ENCODE measurements around the gene KCND2.

Gene KCND2

DNA sequence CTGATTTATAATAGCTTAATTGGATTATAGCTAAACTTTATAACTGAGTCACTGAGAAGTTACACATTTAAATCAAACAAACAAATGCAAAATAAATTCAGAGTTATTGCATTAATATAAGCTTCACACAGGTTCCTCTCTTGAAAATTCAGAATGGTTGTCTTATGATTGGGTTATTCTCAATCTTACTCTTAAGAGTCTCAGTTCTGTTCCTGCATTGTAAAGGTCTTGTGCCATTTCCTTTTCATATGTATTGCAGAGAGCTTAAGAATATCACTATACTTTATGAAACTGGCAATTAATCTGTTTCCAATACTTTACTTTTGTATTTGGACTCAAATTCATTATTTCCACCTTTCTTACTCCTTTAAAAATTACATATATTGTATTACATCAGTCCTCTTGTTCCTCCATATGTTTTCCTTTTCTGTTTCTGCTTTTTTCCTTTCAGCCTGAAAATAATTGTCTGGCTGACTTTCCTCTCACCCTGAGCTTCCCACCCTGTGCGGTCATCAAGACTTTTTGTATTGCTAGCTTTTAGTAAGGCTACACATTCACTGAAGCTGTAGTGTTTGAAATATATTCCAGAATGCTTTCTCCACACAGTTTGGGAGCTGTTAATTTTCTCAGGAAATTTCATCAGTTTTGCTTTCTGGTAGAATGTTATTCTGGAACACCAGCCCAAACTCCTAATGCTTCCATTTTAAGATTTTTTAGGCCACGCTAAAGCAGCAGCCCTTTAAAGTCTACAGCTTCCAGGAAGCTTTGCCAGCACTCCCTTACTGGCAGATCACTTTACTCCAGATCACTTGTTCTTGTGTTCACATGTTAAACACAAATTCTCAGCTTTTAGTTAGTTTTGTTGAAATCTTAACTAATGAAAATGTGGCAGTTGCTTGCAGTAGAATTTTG is 139.4 kb downstream of the KCND2 start:
- no peak for DNase-seq (ENCODE audit: low spot score)

DNA sequence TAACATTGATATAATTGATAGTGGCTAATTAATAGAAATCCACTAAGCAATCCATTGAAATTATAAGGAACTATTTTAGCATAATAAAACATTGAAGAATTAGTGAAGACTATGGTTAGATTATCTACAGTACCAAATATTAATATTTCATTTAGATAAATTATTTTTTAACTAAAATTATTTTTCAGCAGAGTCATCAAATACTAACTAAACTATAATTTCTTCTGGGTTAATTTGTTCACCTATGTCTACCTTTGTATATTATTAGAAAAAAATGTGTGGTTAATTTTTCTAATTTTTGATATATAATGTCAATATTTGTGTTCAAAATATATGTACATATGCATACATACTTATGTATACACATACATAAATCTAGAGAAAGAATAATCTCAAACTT is 140.2 kb downstream of the KCND2 start:
- no peak for DNase-seq (ENCODE audit: low spot score)

DNA sequence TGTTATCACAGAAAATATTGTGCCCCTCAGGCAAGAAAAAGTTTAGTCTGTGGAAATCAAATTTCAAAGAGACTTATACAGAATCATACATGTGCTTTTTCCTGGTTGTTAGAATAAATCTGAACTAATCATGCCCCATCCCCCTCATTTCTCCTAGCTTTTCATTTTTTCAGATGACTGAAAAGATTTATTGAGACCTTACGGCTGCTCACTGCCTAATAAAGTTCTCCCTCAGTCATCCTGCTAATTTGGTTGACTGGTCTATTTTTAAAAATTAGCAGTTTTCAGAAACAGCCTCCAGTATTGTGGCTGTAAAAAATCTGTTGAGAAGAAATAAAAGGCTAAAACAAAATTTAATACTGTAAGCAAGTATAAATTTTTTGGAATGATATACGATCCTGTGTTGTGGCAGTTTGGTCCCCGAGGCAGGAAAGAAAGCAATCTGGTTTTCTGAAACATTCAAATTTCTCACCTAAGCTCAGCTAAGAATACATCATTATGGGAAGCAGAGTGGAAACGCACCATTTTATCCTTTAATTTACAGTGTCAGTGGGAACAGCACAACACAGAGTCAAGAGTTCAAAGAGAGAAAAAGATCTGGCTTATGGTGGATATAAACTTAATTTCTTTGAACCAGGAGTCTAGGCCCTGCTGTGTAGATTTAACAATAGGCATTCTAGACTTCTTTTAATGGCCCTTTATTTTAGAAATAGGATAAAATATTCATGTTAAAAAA is 144.4 kb downstream of the KCND2 start:
- no peak for DNase-seq (ENCODE audit: low spot score)

DNA sequence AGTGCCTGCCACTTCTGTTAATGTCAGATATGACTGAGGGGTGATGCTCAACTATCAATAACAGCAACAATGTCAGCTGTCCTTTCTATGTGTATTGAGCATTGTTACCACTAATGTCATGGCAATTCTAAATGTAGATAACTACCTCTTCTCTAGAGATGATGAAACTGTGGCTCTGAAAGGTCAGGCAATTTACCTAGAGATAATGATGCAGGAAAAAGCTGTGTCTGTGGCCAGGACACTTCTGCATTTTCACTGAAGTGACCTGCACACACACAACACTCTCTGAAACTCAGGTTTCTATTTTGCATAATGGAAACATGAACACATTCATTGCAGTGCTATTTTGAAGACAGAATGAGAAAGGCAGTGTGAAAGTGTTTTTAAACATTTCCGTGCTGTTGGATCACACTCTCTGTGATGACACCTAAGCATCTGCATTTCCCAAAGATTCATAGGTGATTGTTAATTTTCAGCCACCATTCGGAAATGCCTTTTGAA is 148.2 kb downstream of the KCND2 start:
- DNase-seq (ENCODE audit: low spot score), result no peak

DNA sequence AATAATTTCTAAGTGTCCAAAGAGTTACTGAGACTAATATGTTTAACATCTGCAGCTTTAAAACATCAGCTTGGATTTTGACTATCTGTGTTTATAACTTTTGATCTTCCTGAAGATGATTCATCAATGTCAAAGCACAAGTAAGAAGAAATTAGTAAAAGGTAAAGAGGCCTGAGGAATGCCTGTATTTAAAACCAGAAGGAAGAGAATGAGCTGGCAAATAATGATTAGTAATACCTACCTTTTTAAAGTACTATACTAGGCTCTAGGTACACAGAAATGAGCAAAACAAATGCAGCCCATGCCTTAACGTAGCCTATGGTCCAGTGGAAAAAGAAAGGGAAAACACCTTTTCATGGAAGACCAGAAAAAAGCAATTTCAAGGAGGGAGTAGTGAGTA is 158.0 kb downstream of the KCND2 start:
- DNase-seq (ENCODE audit: low spot score), result no peak

DNA sequence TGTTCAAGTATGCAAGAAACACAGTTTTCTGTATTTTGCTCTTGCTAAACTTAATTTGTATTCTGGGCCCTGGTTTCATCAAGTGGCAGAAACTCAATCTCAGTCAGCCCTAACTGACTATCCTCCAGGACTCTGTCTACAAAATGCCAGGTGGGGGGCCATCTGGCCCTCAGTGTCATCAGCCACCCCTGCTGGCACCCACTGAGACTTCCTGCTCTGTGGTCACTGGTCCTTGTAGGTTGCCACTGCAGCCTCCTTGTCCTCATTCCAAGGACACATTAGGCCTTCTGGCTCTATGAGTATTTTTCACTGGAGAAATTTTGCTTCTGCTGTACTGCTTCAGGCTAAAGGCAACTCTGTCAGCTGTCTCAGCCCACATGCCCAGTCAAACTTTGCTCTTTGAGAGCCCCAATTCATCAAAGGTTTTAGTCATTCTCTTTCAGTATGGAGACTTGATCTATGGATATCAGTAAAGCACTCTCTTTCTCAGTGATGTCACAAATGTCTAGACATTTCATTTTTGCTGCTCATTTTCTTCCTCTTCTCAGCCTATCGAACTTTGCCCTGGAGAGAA is 163.6 kb downstream of the KCND2 start:
- DNase-seq (ENCODE audit: low spot score), result no peak

DNA sequence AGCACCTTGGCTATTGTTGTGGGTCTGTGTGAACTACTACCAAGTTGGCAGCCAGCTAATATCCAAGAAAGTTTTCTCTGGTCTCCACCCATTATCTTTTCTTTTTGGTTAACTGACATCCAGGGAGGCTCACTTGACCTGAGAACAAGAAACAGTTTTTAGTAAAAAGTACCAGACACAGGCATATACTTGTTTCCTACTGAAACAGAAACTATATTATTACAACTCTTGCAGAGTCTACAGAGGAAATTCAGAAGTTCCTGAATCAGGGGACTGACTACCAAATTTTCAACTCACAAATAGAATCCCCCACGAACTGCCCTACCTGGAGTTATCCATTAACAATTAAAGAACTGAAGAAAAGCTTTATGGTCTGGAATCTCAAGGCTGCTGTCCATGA is 168.9 kb downstream of the KCND2 start:
- DNase-seq (ENCODE audit: low spot score), result no peak

DNA sequence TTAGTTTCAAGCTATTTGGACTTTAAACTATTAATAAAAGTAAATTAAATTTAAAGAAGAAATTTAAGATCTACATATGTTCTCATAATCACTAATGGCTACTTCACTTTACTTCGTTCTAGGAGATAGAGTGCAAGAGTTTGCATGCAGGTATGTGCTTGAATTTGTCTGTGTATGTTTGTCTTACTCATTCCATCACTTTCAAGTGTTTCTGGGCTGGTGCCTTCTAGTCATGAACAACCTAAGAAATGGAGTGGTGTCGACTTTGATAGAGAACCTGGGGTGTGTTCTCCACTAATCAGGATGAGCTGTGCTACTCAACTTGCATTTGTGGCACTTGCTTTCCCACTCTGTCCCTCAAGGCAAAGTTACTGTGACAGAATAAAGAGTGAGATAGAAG is 169.9 kb downstream of the KCND2 start:
- DNase-seq (ENCODE audit: low spot score), result no peak

DNA sequence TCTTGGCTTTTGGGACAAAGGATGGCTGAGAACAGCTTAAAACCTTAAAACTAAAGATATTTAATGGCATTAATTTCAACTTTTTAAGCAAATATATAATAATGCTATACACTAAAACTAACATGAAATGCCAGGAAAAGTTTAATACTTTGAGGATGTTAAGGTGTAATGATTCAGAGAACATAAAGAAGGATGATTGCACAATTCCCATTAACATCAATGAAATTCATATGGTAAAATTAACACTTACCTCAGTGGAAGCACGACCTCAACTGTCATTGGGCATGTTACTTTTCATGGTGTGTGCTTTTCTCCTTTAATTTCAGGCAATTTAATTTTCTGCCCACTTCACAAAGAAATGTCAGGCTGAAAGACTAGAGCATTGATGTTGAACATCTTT is 171.7 kb downstream of the KCND2 start:
- DNase-seq (ENCODE audit: low spot score), result no peak

DNA sequence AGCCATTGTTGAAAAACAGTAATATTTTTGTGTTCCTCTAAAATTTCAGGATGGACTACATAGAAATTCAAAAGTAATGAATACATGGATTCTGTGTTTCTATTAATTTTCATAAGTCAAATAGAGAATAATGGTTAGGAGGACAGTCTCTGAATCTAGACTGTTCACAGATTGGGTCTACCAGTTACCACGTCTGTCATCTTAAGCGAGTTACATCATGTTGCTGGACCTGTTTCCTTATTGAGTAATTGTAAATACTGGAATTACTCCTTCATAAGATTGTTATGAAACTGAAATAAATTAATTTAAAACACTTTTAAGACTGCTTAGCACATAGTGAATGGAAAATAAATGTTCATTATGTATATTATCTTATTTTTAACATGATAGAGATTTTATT is 172.3 kb downstream of the KCND2 start:
- no peak for DNase-seq (ENCODE audit: low spot score)

DNA sequence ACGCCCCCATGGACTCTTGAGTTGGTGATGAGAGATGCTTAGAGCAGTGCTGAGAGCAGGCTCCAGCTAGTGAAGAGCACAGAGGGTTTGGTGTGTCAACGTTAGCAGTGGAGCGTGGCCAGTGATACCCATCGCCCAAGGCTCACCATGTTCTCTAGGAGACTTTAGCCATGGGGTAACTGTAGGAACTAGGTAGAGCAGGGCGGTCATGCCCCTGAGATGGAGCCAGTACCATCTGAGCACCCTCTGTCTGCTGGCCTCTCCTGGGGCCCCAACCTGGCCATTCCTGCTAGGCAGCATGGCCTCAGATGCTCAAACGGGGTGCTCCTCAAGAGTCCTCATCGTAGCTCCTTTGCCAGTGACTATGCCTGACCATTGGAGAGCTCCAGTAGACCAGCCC is 179.7 kb downstream of the KCND2 start:
- DNase-seq (ENCODE audit: low spot score), result no peak

DNA sequence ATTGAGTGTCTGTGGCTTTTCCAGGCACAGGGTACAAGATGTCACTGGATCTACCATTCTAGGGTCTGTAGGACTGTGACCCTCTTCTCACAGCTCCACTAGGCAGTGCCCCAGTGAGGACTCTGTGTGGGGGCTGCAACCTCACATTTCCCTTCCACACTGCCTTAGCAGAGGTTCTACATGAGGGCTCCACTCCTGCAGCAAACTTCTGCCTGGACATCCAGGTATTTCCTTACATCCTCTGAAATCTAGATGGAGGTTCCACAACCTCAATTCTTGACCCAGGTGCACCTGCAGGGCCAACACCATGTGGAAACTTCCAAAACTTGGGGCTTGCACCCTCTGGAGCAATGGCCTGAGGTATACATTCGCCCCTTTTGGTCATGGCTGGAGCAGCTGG is 183.7 kb downstream of the KCND2 start:
- DNase-seq (ENCODE audit: low spot score), result no peak

DNA sequence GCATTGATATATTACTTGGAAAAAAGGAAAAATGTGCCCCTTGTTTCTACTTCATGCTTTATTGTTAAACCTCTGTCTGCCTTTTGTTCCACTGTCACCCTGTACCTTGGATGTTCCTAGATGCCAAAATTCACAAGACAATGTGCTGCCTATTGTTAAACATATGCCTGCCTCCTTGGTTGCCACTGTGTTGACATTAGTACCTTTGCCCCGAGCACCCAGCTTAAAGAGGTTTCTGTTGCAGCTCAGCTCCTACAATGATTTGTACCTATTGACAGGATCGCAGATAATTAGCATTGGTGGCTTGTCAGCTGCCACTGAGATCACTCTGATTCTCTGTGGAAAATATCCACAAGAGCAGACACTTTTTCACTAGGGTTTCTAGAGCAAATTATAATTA is 188.0 kb downstream of the KCND2 start:
- no peak for DNase-seq (ENCODE audit: low spot score)

DNA sequence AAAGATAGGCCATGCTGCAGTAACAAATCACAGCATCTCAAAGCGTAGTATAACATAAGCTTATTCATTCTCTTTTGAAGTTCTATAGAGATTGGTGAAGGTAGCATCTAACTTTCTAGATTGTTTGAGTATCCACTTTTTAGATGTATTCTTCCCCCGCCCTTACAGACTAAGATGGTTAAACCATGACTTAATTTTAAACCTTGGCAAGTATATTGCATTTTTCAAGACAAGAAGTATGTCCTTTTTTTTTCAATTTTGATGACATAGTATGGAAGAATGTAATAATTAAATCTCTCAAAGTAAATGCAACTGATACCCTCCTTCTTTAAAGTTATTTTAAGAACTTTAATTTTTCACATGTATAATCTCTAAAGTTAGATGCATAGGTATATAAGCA is 190.0 kb downstream of the KCND2 start:
- no peak for DNase-seq (ENCODE audit: low spot score)

DNA sequence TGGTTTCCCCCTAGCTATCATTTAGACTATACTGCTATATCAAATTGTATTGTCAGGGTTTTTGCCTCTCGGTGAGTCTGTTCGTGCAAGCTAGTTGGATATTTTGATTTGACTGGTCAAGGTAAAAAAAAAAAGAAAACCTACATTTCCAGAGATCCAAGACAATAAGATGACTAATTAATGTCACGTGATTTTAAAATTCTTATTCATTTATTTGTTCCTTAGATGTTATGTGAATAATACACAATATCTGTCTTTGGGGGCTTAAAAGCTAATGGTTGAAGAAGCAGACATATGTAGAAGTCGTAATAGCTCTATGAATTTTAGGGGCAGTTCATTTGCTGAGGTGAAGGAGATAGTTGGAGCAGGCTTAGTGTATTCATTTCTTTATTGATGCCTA is 191.1 kb downstream of the KCND2 start:
- DNase-seq (ENCODE audit: low spot score), result no peak

DNA sequence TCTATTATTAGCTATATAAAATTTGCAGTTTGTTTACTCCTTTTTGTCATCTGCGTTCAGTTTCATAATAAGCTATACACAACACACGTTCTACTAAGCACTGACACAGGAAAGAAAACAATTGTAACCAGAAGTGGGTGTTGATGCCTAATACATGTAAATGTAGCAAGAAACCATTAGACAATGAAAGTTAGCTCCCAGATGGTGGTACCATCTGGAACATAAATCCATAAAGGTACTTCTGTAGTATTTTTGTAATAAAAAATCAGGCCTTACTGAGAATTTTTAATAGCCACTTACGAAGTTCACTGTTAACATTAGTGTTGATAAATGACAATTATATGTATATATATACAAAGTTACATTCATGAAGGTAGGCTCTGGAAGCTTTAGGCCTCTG is 194.7 kb downstream of the KCND2 start:
- no peak for DNase-seq (ENCODE audit: low spot score)

DNA sequence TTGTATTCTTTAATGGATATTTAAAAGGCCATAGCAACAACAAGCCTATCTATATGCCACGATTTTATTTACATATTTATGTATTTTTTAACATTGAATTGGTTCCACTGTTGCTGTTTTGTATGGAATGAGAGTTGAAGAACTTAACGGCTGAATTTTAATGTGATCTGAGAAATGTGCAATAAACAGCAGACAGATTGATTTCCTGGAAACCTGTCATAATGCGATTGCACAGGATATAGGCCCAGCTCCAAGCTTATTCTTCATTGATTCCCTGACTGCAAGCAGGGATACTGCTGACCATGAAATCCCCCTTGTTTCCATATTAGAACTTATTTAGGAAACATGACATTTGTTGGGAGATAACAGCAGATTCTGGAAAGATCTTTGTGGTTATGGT is 195.6 kb downstream of the KCND2 start:
- no peak for DNase-seq (ENCODE audit: low spot score)

DNA sequence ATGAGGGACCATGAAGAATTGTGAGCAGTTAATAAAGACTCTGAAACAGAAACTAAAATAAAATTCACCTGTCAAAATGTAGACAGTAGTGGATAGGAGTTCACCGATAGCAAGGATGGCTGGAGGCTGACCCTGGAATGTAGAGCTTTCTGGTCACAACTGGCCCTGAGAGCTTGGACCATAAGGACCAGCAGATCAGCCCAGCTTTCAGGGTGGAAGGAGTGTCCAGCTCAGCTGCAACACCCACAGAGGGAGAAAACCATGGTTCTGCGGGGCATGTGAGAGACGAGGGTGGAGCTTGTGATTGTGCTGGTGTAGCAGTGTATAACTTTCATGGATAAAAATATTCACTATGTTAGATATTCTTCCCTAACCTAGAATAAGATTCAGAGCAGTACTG is 199.9 kb downstream of the KCND2 start:
- DNase-seq (ENCODE audit: low spot score), result no peak

DNA sequence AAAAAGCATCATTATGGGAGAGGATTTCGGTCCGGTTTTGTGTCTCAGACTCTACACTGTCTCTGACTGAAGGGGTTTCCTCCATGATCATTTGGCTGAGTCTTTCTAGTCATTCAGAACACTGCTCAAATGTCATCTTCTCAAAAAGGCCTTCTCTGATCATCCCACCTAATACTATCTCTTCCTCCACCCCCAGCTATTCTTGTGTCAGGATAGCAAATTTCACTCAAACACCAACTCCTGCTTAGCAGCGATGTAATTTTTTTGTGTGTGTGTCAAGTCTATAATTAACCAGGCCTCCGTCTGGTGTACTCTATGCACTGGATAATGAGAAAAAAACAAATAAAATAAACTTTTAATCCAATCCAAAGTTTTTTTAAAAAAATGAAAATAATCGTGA is 200.4 kb downstream of the KCND2 start:
- no peak for DNase-seq (ENCODE audit: low spot score)

DNA sequence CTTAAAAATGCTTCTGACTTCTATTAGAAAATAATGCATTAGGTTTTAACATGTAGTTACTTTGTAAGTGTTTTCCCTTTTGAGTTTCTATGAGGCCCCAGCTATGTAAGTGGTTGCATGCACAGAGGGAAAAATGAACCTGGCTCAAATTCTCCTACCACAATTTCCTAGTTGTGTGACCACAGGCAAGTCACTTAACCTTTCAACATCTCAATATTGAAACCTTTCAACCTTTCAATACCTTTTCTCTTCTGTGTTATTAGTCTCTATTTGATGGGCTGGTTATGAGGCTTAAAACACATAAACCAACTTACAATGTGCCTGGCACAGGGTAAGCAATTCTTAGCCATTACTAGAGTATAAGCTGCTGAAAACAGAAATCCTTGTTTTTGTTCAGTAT is 203.0 kb downstream of the KCND2 start:
- no peak for DNase-seq (ENCODE audit: low spot score)

DNA sequence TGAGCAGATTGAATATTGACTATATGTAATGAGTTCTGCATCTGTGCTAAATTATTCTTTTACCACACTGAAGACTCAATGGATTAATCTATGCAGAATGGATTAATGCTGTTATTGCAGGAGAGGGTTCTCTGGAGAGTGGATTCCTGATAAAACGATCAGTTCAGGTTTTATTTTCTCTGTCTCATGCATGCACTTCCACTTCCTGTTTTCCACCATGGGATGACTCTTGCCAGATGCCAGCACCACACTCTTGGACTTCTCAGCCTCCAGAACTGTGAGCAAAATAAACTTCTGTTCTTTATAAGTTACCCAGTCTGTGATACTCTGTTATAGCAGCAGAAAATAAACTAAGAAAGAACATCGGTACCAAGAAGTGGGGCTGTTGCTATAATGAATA is 207.5 kb downstream of the KCND2 start:
- no peak for DNase-seq (ENCODE audit: low spot score)

DNA sequence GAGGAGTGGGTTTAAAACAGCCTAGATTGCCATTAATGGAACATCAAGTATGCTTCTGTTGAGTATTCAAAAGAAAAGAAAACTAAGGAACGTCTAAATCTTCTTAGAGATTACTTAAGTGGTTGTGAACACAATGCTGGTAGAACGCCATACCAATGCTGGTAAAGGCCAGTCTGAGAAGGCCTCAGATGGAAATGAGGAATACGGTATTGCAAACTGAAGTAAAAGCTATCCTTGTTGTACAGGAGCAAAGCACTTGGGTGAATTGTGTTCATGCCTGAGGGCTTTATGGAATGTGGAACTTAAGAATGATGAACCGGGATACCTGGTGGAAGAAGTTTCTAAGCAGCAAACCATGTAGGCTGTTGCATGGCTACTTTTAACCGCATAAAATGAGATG is 208.0 kb downstream of the KCND2 start:
- no peak for DNase-seq (ENCODE audit: low spot score)

DNA sequence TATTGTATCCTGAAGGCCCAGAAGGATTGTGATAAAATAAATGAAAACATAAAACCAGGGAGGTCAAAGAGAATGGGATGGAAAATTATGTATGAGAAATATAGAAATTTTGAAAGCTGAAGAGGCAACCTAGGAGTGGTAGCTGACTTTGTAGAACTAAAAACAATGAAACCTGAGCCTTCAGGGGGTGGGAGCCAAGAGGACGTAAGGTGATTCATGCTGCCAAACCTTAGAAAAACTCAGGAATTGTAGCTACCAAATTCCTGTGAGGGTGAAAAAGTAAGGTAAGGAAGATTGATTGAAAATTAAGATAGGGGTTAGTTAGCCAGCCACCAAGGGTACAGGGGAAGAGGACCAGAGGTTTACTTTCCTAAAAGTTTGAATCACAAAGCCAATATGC is 213.2 kb downstream of the KCND2 start:
- DNase-seq (ENCODE audit: low spot score), result no peak
